HG03139 (cell line): ENCODE results near the gene GTF2F1.
"Not testable (repeated sequence)": the region's sequence is repeated elsewhere in the genome, so short reads cannot be mapped to it uniquely, and the experiment has no call there.

Experiments used
- ATAC-seq: cut with Tn5 transposase; IDR thresholded peaks from one replicate; pipeline ENCODE4 v1.9.1; 2021; ENCODE audit not compliant: unreplicated experiment

Gene GTF2F1

GRCh38 chr19:6359568-6360341 is 33.2 kb downstream of the GTF2F1 start:
- ATAC-seq: no peak

GRCh38 chr19:6358003-6358402 is 35.0 kb downstream of the GTF2F1 start:
- no peak for ATAC-seq

- ATAC-seq: no peak
Observed at GRCh38 chr19:6357174-6357573, 35.8 kb downstream of the GTF2F1 start.

GRCh38 chr19:6355321-6356040 is 37.5 kb downstream of the GTF2F1 start:
- not testable (repeated sequence) for ATAC-seq

- no peak for ATAC-seq
Observed at GRCh38 chr19:6354098-6354674, 38.8 kb downstream of the GTF2F1 start.

GRCh38 chr19:6352381-6353165 is 40.4 kb downstream of the GTF2F1 start:
- no peak for ATAC-seq

GRCh38 chr19:6350688-6351087 is 42.3 kb downstream of the GTF2F1 start:
- no peak for ATAC-seq

GRCh38 chr19:6349271-6349670 is 43.7 kb downstream of the GTF2F1 start:
- ATAC-seq: not testable (repeated sequence)

- no peak for ATAC-seq
Observed at GRCh38 chr19:6343462-6343861, 49.5 kb downstream of the GTF2F1 start.

GRCh38 chr19:6340493-6341201 is 52.3 kb downstream of the GTF2F1 start:
- no peak for ATAC-seq

- ATAC-seq: no peak
Observed at GRCh38 chr19:6334490-6335285, 58.3 kb downstream of the GTF2F1 start.

GRCh38 chr19:6333439-6333838 is 59.5 kb downstream of the GTF2F1 start, which contains the start of gene ACER1:
ACER1 (minus strand) TSS chr19:6333612; CDS start chr19:6333551, 61 bp downstream.
- ATAC-seq: no peak
